ENCODE results near the gene LRP5. TPM values are rescaled to one million over a fixed set of nuclear protein-coding genes. Genes with fewer than 3 reads are reported as not detected.
A peak's percentile ranks its signal among the peaks of the same experiment; 100 is the strongest.

The LRP5 gene
- total RNA-seq, 3 donors from 2014 or later = 23.6 to 48.8 (median 24.5) TPM

DNA sequence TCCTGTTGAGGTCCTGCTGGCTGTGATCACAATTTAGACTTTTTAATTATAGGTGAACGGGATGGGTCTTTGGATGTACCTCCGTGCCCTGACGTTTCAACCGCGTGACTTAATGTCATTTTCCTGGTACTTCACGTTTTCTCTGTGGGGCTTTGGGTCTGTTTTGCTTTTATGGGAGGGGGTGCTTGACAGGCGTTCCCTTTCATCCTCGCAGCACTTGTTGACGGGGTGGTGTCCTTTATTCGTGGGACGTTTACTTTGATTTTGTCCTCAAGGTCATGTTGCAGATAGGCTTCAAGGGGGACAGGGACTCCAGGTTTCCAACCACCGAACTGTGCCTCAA, 149.2 kb downstream of the LRP5 start:
- Histone ChIP-seq H3K4me1 (peaks cover 3 to 19% of the 10 kb centered on the region in 2 donors), H3K9me3 (no peaks in the 10 kb centered on the region), H3K36me3 (no peaks in the 10 kb centered on the region), H3K27me3 (no peaks in the 10 kb centered on the region), H3K4me3 (peak overlapping the region; percentile 89 to 92 (median 90)), H3K27ac (peak overlapping the region; percentile 99)
- no peak for DNase-seq (ENCODE audit: low spot score in 2 of 2)
- TF ChIP-seq POLR2AphosphoS5 (IDR thresholded peaks at IDR 0.05) = no peak
- TF ChIP-seq POLR2A (IDR thresholded peaks at IDR 0.05) = no peak
- TF ChIP-seq, protein P1, sequence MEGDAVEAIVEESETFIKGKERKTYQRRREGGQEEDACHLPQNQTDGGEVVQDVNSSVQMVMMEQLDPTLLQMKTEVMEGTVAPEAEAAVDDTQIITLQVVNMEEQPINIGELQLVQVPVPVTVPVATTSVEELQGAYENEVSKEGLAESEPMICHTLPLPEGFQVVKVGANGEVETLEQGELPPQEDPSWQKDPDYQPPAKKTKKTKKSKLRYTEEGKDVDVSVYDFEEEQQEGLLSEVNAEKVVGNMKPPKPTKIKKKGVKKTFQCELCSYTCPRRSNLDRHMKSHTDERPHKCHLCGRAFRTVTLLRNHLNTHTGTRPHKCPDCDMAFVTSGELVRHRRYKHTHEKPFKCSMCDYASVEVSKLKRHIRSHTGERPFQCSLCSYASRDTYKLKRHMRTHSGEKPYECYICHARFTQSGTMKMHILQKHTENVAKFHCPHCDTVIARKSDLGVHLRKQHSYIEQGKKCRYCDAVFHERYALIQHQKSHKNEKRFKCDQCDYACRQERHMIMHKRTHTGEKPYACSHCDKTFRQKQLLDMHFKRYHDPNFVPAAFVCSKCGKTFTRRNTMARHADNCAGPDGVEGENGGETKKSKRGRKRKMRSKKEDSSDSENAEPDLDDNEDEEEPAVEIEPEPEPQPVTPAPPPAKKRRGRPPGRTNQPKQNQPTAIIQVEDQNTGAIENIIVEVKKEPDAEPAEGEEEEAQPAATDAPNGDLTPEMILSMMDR (IDR thresholded peaks at IDR 0.05) = no peak
- intact Hi-C loops (cut with DNase I; ENCODE audit: low total_unique reads) = no loop called here

GRCh38 chr11:68463714-68464113, 151.3 kb downstream of the LRP5 start:
- Histone ChIP-seq H3K27ac (no peak overlapping the region), H3K9me3 (no peaks in the 10 kb centered on the region), H3K27me3 (no peaks in the 10 kb centered on the region), H3K36me3 (no peaks in the 10 kb centered on the region), H3K4me1 (peaks cover 3 to 19% of the 10 kb centered on the region in 2 donors), H3K4me3 (no peak overlapping the region)
- TF ChIP-seq POLR2A (IDR thresholded peaks at IDR 0.05) (no peak), POLR2AphosphoS5 (IDR thresholded peaks at IDR 0.05) (no peak)
- TF ChIP-seq, protein P1 (IDR thresholded peaks at IDR 0.05) = no peak
- intact Hi-C loops (cut with DNase I; ENCODE audit: low total_unique reads) = no loop called here
- no peak for DNase-seq (ENCODE audit: low spot score in 2 of 2)

GRCh38 chr11:68467201-68467834, 154.9 kb downstream of the LRP5 start:
- Histone ChIP-seq H3K36me3 (no peaks in the 10 kb centered on the region), H3K27me3 (no peaks in the 10 kb centered on the region), H3K27ac (no peak overlapping the region), H3K4me3 (no peak overlapping the region), H3K9me3 (no peaks in the 10 kb centered on the region), H3K4me1 (peaks cover 15 to 21% of the 10 kb centered on the region in 2 donors)
- intact Hi-C loops (cut with DNase I; ENCODE audit: low total_unique reads) = no loop called here
- TF ChIP-seq, protein P1 (IDR thresholded peaks at IDR 0.05) = no peak
- TF ChIP-seq POLR2AphosphoS5 (IDR thresholded peaks at IDR 0.05) (no peak), POLR2A (IDR thresholded peaks at IDR 0.05) (no peak)
- DNase-seq (ENCODE audit: low spot score in 2 of 2) = no peak

DNA sequence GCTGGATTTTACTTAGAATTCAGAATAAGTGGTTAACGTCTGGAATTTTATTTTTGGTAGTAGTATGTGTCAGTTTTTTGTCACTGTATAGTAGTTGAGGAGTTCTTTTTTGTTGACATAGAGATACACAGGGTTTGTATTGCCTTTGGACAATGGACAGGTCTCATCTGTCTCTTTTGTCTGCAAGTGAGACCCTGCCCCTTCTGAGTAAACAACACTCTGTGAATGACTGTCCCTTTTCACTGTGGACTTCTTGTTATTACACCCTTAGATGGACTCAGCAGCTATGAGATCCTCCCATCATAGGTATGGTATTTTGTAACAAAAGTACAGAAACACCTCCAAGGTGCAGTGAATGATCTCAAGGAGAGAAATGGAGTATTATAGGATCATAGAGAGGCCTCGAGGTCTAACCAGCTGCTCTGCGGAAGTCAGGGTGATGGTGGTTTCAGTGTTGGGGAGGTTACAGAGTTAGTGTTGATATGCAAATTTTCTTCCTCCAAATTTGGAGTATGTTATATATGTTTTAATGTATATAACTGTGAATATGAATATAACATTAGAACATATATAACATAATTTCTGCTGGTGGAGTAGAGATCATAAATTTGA, 155.9 kb downstream of the LRP5 start:
- intact Hi-C loops (cut with DNase I; ENCODE audit: low total_unique reads) = no loop called here

GRCh38 chr11:68469122-68469521, 156.7 kb downstream of the LRP5 start:
- Histone ChIP-seq H3K27me3 (no peaks in the 10 kb centered on the region), H3K9me3 (no peaks in the 10 kb centered on the region), H3K4me3 (no peak overlapping the region), H3K27ac (no peak overlapping the region), H3K4me1 (peaks cover 12 to 13% of the 10 kb centered on the region in 2 donors), H3K36me3 (no peaks in the 10 kb centered on the region)
- intact Hi-C loops (cut with DNase I; ENCODE audit: low total_unique reads) = no loop called here
- TF ChIP-seq POLR2AphosphoS5 (IDR thresholded peaks at IDR 0.05) (no peak), POLR2A (IDR thresholded peaks at IDR 0.05) (no peak)
- TF ChIP-seq, protein P1 (IDR thresholded peaks at IDR 0.05) = no peak
- no peak for DNase-seq (ENCODE audit: low spot score in 2 of 2)

More for the DNA sequence above, 155.9 kb downstream of the LRP5 start:
- Histone ChIP-seq H3K9me3 (no peaks in the 10 kb centered on the region), H3K27me3 (no peaks in the 10 kb centered on the region), H3K4me1 (peaks cover 15 to 20% of the 10 kb centered on the region in 2 donors), H3K27ac (no peak overlapping the region), H3K4me3 (no peak overlapping the region), H3K36me3 (no peaks in the 10 kb centered on the region)
- TF ChIP-seq POLR2A (IDR thresholded peaks at IDR 0.05) (no peak), POLR2AphosphoS5 (IDR thresholded peaks at IDR 0.05) (no peak)
- TF ChIP-seq, protein P1 (IDR thresholded peaks at IDR 0.05) = no peak
- DNase-seq (ENCODE audit: low spot score in 2 of 2) = no peak
